Measurements from ENCODE around the gene RNF40.
A peak's percentile ranks its signal among the peaks of the same experiment; 100 is the strongest.

The RNF40 gene

GRCh38 chr16:30761427-30761927 is 645 bp upstream of the RNF40 start:
- DNase-seq (ENCODE audit: low read depth, low spot score) = no peak

GRCh38 chr16:30762991-30763725 is 1.0 kb downstream of the RNF40 start:
- DNase-seq (ENCODE audit: low read depth, low spot score) = no peak

GRCh38 chr16:30764086-30764485 is 2.0 kb downstream of the RNF40 start:
- DNase-seq (ENCODE audit: low read depth, low spot score) = no peak

- DNase-seq (ENCODE audit: low read depth, low spot score) = no peak
Measured at GRCh38 chr16:30764816-30765465, 2.8 kb downstream of the RNF40 start.

- DNase-seq (ENCODE audit: low read depth, low spot score) = no peak
Measured at GRCh38 chr16:30766206-30766932, 4.2 kb downstream of the RNF40 start.

- DNase-seq (ENCODE audit: low read depth, low spot score) = no peak
Measured at GRCh38 chr16:30766933-30767284, 4.8 kb downstream of the RNF40 start.

GRCh38 chr16:30767767-30768465 is 5.8 kb downstream of the RNF40 start:
- DNase-seq (ENCODE audit: low read depth, low spot score) = no peak

GRCh38 chr16:30768583-30769181 is 6.6 kb downstream of the RNF40 start:
- no peak for DNase-seq (ENCODE audit: low read depth, low spot score)

GRCh38 chr16:30769379-30770089 is 7.4 kb downstream of the RNF40 start:
- no peak for DNase-seq (ENCODE audit: low read depth, low spot score)

- no peak for DNase-seq (ENCODE audit: low read depth, low spot score)
Measured at GRCh38 chr16:30771726-30772125, 9.6 kb downstream of the RNF40 start.

- no peak for DNase-seq (ENCODE audit: low read depth, low spot score)
Measured at GRCh38 chr16:30773826-30774225, 11.7 kb downstream of the RNF40 start.

GRCh38 chr16:30774367-30775130 is 12.4 kb downstream of the RNF40 start:
- no peak for DNase-seq (ENCODE audit: low read depth, low spot score)

- no peak for DNase-seq (ENCODE audit: low read depth, low spot score)
Measured at GRCh38 chr16:30775131-30775391, 12.9 kb downstream of the RNF40 start.

- peak; percentile 40 for DNase-seq (ENCODE audit: low read depth, low spot score)
Measured at GRCh38 chr16:30775392-30776188, 13.5 kb downstream of the RNF40 start.

GRCh38 chr16:30777591-30778297 is 15.6 kb downstream of the RNF40 start:
- DNase-seq (ENCODE audit: low read depth, low spot score) = no peak

- DNase-seq (ENCODE audit: low read depth, low spot score) = no peak
Measured at GRCh38 chr16:30778549-30779244, 16.6 kb downstream of the RNF40 start.

- no peak for DNase-seq (ENCODE audit: low read depth, low spot score)
Measured at GRCh38 chr16:30779596-30779995, 17.5 kb downstream of the RNF40 start.

- DNase-seq (ENCODE audit: low read depth, low spot score) = no peak
Measured at GRCh38 chr16:30780021-30780420, 17.9 kb downstream of the RNF40 start.

Measured in brain pericyte (primary cell).